NCI-H2196 treated with DMSO at 0.1 percent for 48 hours (cell line): ENCODE results near the gene UBE2G1.
A peak's percentile ranks its signal among the peaks of the same experiment; 100 is the strongest.
"Not testable (repeated sequence)": the region's sequence is repeated elsewhere in the genome, so short reads cannot be mapped to it uniquely, and the experiment has no call there.

ENCODE experiments used
- DNase-seq: peaks from one replicate; lab custom pipeline; 2025; ENCODE audit not compliant: unreplicated experiment; lab: John Stamatoyannopoulos, UW

UBE2G1 gene, protein sequence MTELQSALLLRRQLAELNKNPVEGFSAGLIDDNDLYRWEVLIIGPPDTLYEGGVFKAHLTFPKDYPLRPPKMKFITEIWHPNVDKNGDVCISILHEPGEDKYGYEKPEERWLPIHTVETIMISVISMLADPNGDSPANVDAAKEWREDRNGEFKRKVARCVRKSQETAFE

DNA sequence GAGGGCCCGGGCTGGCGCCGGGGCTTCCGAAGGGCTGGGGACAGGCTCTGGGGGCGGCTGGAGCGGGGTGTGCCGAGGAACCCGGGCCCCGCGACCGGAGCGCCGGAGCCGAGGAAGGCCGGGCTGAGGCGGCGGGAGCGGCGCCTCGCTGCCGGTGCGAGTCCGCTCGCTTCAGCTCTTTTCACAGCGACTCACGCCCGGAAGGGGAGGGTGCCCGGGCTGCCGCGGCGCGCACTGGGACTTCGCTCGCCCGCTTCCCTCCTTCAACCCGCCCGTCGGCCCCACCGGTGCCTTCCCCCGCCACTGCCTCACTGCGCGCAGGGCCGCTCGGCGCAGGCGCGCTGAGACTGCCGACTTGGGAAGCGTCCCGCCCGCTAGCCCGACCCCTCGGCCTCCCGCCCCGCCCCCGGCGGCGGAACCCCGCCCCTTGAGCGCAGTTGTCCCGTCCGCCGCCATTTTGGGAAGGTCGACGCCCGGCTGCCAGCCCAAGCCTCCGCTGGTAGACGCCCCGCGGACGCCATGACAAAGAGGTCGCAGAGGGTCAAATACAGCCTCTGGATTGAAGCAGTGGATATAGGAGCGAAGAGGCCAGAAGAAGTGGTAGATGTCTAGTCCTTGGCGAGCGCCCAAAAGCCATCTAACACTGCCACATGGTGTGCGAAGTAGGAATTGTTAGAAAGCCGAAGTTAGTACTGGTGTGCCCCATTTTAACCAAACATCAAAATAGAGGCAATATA, at the start of gene UBE2G1:
UBE2G1 (minus strand) TSS at position 349 of the 737 bp plus-strand sequence. CDS start 359 bp downstream, outside the sequence.
- DNase-seq: peak; percentile 81

DNA sequence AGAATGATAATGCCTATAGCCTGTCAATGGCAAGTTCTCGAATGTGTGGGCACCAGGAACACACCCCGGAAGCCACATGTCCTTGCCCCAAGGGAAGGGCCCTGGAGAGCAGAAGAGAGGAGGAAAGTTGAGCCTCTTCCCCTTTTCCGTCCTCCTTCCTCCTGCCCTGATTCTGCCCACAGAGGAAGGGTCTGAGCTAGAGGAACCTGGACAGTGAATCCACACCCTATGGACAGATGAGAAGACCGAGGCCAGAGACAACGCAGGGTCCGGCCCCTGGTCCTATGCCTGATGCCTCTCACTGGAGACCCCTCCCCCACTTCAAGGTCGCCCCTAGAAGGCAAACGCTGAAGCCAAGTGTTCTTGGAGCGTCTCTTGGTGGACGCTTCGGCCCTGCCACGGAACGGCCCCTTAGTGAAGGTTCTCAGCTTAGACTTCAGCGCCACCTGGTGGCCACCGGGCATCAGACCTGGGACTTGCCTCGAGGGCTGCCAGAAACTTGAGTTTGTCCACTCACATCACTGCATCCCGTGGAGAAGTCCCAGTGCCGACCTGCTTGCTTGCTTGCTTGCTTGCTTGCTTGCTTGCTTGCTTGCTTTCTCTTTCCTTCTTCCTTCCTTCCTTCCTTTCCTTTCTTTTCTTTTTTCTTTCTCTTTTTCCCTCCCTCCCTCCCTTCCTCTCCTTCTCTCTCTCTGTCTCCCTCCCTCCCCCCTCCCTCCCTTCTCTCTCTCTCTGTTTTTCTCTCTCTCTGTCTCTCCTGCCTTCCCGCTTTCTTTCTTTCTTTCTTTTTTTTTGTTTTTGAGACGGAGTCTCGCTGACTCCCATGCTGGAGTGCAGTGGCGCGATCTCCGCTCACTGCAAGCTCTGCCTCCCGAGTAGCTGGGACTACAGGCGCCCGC, 46.7 kb upstream of the UBE2G1 start:
- peak; percentile 15 for DNase-seq

DNA sequence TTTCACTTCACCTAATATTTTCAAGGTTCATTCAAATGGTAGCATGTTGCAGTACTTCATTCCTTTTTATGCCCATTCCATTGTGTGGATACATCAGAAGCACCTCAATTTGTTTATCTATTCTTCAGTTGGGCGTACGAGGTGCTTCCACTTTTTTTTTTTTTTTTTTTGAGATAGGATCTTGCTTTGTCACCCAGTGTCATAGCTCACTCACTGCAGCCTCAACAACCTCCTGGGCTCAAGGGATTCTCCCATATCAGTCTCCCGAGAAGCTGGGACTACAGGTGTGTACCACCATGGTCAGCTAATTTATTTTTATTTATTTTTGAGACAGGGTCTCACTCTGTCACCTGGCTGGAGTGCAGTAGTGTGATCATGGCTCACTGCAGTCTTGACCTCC, 44.7 kb upstream of the UBE2G1 start:
- no peak for DNase-seq

DNA sequence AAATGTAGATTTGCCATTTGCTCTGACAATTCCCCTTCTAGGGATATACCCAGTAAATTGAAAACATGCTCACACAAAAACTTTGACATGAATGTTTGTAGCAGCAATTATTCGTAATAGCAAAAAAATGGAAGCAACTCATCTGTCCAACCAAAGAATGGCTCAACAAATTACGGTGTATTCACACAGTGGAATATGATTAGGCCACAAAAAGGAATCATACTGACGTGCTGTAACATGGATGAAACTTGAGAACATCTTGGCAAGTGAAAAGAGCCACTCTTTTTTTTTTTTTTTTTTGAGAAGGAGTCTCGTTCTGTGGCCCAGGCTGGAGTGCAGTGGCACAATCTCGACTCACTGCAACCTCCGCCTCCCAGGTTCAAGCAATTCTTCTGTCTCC, 43.2 kb upstream of the UBE2G1 start:
- DNase-seq: no peak

DNA sequence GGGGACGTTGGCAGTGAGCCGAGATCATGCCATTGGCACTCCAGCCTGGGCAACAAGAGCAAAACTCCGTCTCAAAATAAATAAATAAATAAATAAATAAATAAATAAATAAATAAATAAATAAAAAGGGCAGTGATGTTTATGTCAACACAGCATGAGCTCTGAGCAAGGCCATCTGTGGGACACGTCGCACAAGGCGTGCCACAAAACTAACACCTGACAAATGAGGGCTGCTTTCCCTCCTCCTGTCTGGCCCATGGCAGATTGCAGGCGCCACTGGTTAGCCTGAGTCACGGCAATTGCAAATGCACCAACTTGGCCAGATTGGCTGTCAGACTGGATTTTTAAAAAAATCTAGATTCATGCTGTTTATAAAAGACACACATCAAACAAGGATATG, 41.4 kb upstream of the UBE2G1 start:
- DNase-seq: no peak

DNA sequence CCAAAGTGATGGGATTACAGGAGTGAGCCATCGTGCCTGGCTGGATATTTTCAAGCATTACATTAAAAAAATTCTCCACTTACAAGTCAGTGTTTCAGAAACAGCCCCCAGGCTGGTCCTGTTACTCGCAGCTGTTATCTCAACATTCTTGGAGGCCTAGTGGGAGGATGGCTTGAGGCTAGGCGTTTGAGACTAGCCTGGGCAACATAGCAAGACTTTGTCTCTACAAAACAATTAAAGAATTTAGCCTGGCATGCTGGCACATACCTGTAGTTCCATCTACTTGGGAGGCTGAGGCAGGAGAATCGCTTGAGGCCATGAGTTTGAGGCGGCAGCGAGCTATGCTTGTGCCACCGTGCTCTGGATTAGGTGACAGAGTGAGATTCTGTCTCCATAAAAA, 40.7 kb upstream of the UBE2G1 start:
- no peak for DNase-seq

DNA sequence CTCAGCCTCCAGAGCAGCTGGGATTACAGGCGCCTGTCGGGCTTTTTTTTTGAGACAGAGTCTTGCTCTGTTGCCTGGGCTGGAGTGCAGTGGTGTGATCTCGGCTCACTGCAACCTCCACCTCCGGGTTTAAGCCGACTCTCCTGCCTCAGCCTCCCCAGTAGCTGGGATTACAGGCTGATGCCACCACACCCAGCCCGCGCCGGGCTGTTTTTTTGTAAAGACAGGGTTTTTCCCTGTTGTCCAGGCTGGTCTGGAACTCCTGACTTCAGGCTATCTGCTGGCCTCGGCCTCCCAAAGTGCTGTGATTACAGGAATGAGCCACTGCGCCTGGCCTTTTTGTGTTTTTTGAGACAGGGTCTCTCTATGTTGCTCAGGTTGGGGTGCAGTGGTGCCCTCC, 39.9 kb upstream of the UBE2G1 start:
- DNase-seq: no peak

DNA sequence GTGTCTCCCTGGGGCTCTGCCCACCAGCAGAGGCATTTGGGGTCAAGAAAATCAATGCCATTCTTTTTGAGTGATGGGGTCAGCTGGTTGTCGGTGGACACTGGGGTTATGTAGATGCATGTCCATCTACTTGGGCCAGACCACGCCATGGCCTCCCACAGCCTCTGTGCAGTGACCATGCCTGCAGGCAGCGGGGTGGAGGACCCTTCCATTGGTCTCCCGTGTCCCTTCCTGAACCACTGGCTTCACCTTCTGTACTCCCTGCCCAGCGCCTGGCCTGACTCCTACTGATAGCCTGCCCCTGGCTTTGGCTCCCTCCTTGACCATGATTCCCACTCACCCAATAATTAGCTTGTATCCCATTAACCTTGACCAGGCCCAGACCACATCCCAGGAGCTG, 39.2 kb upstream of the UBE2G1 start:
- no peak for DNase-seq

DNA sequence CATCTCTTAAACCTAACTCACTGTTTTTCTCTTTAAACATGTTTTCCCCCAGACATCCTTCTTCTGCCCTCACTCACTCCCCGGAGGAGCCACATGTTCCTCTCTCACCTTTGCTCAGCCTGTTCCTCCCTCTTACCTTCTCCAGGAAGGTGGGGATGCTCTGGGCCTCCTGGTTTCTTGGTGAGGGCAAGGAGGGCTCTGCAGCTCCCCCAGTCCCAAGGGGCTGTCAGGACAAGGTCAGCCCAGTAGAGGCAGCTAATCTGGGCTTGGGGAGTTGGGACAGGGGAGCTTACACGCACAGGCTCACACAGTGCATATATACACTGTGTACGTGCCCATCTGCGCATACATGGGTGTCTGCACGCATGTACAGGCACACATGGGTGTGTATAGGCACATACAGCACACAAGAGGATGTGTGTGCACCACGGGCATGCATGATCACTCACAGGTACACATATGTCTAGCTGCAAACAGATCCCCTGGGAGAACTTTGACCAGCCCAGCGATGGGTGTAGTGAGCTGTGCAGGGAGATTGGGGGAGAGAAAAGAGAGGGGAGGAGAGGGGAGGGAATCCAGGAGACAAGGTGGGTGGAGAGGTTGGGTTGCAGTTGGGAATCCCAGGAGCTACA, 38.7 kb upstream of the UBE2G1 start:
- no peak for DNase-seq

DNA sequence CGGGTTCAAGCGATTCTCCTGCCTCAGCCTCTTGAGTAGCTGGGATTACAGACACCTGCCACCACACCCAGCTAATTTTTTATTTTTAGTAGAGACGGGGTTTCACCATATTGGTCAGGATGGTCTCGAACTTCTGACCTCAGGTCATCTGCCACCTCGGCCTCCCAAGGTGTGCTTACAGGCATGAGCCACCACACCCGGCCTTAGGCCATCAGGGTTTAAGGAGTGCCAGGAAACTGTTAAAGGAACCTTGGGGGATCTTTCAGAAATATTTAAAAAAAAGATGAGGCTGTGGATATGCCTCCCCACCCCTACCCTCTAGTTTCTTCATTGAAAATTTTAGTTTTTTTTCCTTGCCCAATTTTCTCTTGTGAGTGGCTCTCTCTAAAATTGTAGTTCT, 31.4 kb upstream of the UBE2G1 start:
- DNase-seq: no peak

DNA sequence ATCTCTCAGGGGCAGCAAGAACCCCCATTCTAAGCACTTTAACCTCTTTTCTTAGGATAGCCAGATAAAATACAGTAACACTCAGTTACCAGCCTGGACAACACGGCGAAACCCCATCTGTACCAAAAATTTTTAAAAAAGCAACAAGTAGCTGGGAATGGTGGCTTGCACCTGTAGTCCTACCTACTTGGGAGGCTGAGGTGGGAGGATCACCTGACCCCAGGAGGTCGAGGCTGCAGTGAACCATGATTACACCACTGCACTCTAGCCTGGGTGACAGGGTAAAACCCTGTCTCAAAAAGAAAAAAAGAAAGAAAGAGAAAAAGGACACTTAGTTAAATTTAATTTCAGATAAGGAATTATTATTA, 28.6 kb upstream of the UBE2G1 start:
- DNase-seq: no peak

DNA sequence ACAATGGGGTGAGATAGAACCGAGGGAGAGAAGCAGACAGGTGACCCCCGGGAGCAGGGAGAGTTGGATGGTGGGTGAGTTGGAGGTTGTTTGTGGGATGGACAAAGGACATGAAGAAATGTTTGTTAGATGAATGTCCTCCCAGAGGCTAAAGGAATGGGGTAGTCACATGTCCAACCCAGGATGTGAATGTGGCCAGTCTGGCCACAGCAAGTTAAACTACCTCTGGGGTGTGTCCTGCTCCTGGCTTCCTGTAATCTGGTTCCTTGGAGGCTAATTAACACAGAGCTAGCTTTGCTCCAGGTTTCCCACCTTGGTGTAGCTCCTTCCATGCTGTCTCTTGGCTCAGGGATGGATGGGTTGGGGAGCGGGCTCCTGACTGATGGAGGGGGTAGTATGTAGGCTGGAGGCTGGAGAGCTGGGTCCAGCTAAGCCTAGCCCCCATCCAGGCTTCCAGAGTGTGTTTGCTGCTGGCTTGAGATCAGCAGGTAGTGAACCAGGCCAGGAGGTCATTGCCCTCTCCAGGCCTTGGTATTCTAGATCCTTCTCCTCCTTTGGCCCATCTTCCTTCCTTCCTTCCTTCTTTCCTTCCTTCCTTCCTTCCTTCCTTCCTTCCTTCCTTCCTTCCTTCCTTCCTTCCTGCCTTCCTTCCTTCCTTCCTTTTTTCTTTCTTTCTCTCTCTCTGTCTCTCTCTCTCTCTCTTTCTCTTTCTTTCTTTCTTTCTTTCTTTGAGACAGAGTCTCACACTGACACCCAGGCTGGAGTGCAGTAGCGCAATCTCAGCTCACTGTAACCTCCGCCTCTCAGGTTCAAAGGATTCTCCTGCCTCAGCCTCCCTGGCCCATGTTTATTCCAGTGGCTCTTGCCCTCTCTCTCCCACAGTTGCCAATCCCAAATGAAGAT, 28.0 kb upstream of the UBE2G1 start:
- DNase-seq: no peak

DNA sequence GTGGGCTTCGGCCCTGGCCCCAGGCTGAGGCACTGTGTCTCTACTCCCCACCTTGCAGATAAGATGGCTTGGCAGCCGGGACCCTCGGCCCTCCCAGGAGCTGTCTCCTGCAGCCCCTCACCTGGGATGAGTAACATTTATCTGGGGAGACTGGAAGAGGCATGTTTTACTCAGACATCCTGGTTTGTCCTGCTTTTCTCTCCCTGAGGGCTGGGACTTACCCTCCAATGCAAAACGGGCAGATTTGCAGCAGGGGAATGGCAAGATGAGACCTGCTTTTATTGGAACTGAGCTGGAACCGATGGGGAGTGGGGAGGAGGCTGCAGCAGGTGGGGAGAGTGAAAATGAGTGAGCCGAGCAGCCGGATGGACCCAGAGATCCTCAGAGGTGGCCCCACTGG, 27.3 kb upstream of the UBE2G1 start:
- DNase-seq: no peak

DNA sequence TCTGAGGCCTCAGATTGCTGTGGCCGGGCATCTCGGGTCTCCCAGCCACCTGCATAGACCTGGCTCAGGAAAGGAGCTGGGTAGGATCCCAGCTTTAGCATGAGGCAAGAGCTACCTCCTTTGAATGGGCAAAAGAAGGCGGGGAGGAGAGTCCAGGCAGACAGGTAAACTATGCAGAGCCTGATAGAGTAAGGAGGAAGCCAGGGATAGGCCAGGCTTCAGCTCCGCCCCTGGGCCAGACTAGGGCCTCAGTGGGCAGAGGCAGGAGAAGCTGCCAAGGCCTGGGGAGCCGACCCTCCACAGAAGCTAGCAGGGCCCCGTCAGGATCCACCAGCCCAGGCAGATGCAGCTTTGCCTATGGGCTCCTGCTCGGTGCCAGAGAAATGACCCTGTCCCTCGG, 22.6 kb upstream of the UBE2G1 start:
- no peak for DNase-seq

DNA sequence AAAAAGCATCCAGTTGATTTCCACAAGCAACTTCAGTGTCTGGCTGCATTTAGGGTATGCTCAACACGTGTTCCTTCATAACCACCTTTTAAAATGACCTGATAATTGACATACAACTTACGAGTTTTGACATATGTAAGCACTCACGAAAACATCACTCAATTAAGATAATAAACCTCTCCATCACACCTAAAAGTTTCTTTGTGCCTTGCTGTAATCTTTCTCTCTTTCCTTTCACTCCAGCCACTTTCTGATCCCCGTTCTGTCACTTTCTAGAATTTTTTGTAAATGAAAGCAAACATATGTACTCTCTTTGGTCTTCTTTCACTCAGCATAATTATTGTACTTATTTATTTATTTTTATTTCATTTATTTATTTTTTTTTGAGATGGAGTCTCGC, 20.7 kb upstream of the UBE2G1 start:
- no peak for DNase-seq

DNA sequence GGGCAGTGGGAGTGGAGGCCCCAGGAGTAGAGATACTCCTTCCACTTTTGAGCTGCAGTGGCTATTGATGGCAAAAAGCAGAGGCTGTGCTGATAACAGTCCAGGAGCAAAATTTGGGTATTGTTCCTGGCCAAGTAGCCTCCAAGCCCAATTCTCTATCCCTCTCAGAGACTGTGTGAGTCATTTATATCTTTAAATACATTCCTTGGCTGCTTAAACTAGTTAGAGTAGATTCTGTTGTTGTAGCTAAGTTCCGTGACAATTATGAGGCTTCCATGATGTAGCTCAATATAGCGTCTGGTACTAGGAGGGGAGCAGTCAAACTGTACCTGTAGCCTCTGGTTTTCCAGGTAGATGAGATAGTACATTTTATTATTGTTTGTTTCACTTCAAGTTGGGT, 19.9 kb upstream of the UBE2G1 start:
- DNase-seq: no peak

DNA sequence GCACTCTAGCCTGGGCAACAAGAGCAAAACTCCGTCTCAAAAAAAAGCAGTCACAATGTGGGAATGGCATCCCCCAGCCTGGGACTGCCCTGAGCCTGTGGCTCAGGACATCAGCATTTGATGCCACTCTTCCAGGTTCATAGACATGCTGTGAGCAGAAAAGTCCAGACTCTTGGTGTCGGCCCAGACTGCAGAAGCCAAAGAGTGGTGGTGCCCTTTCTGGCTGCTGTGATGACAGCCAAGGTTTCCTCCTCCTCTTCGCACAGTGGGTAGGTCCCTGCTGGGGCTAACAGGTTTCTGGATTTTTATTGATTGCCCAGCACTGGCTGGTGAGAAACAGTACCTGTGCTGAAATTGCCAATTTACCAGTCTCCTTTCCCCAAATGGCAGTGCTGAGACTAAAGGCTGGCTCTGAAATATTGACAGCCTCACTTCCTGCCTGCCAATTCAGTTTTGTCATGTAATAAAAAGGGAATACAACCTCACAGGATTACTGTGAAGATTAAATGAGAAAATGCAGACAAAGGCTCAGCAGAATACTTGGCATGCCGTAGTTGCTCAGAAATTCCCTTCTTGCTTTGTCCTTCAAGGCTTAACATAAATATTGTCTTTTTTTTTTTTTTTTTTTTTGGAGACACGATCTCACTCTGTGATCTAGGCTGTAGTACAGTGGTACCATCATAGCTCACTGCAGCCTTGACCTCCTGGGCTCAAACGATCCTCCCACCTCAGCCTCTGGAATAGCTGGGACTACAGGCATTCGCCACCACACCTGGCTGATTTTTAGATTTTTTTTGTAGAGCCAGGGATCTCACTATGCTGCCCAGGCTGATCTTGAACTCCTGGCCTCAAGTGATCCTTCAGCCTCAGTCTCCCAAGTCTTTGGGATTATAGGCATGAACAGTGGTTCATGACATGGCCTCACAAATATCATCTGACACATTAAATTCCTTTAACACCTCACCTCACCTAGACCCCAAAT, 15.5 kb upstream of the UBE2G1 start:
- DNase-seq: no peak

DNA sequence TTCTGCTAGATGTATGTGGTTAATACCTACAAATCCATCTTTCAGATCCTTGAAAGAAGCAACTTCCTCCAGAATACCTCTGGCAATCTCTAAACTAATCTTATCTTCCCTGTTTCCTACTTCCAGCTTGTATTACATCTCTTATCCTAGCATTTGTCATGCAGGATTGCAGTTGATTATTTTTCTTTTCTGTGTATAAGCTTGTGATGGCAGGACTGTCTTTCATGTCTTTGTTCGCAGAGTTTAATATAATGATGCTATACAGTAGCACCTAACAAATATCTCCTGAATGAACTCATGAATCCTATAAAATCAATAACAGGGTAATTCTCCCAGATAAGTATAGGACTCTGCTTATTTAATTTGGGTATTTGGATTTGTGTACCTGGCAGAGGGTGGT, 12.2 kb upstream of the UBE2G1 start:
- DNase-seq: no peak

DNA sequence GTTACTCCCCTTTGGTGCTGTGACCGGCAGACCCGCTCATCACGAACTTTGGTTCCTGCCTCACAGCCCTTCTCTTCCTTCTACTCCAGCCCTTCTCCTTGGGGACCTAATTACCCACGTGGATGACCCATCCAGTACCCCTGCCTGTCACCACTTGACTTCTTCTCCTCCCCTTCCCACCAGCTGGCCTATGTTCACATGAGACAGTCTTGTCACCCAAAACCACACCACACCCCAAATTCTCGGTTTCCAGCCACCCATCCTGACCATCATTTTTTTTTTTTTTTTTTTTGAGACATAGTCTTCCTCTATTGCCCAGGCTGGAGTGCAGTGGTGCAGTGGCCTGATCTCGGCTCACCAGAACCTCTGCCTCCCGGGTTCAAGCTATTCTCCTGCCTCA, 10.8 kb upstream of the UBE2G1 start:
- not testable (repeated sequence) for DNase-seq
